RWPE2 (cell line): ENCODE measurements around the gene CDK5.

Experiments used
- ATAC-seq: fragments of 200-7000 bp; cut with Tn5 transposase; 3 replicates; pipeline ENCODE4 v1.9.1; 2021; ENCODE audit warnings: low read depth
- DNase-seq: peaks from one replicate; pipeline ENCODE4 v3.0.0-alpha.2; 2020; ENCODE audit warnings: low spot score
- H3K27ac ChIP-seq: fragments of 450-650 bp; 2 replicates; pipeline ENCODE4 v1.5.1; 2017; ENCODE audit warnings: mild to moderate bottlenecking; ENCODE audit not compliant: poor library complexity, severe bottlenecking
- H3K27me3 ChIP-seq: fragments of 250-450 bp; sonication (Bioruptor Pico); 2 replicates; pipeline ENCODE4 v1.5.1; 2021; ENCODE audit warnings: mild to moderate bottlenecking, moderate library complexity; ENCODE audit not compliant: insufficient read depth, poor library complexity, severe bottlenecking
- H3K36me3 ChIP-seq: fragments of 250-450 bp; sonication (Bioruptor Pico); 2 replicates; pipeline ENCODE4 v1.5.1; 2020; ENCODE audit warnings: low read depth, mild to moderate bottlenecking, moderate library complexity
- H3K4me1 ChIP-seq: fragments of 250-450 bp; sonication (Bioruptor Pico); 2 replicates; pipeline ENCODE4 v1.5.1; 2021; ENCODE audit warnings: mild to moderate bottlenecking, moderate library complexity; ENCODE audit not compliant: insufficient read depth, poor library complexity, severe bottlenecking
- H3K4me3 ChIP-seq: fragments of 250-450 bp; sonication (Bioruptor Pico); 2 replicates; pipeline ENCODE4 v1.5.1; 2021; ENCODE audit warnings: mild to moderate bottlenecking, moderate library complexity; ENCODE audit not compliant: severe bottlenecking
- H3K9me3 ChIP-seq: fragments of 250-450 bp; sonication (Bioruptor Pico); 2 replicates; pipeline ENCODE4 v1.5.1; 2021; ENCODE audit warnings: mild to moderate bottlenecking, moderate library complexity; ENCODE audit not compliant: severe bottlenecking
- CTCF ChIP-seq: fragments of 450-650 bp; IDR thresholded peaks from one replicate; pipeline ENCODE4 v1.5.1; 2017; ENCODE audit warnings: mild to moderate bottlenecking, moderate library complexity; ENCODE audit not compliant: poor library complexity, severe bottlenecking

Gene CDK5

GRCh38 chr7:151006590-151007300 lies 51.0 kb downstream of the CDK5 start:
- no peaks in the 10 kb centered on the region for H3K4me1 ChIP-seq
- TF ChIP-seq CTCF, result no peak
- H3K9me3 ChIP-seq, result peaks cover 3% of the 10 kb centered on the region
- H3K27me3 ChIP-seq, result no peaks in the 10 kb centered on the region
- no peak overlapping the region for H3K27ac ChIP-seq
- DNase-seq (no peak), ATAC-seq (no peak)
- H3K36me3 ChIP-seq, result no peaks in the 10 kb centered on the region
- H3K4me3 ChIP-seq, result no peak overlapping the region

GRCh38 chr7:151005566-151005965 lies 52.1 kb downstream of the CDK5 start:
- Histone ChIP-seq H3K27ac (no peak overlapping the region), H3K27me3 (no peaks in the 10 kb centered on the region)

More at GRCh38 chr7:151005566-151005965, 52.1 kb downstream of the CDK5 start:
- Histone ChIP-seq H3K9me3 (peaks cover 3% of the 10 kb centered on the region), H3K36me3 (no peaks in the 10 kb centered on the region), H3K4me1 (no peaks in the 10 kb centered on the region), H3K4me3 (no peak overlapping the region)
- no peak for ATAC-seq
- no peak for TF ChIP-seq CTCF
- DNase-seq, result no peak
